ENCODE data around the gene TBC1D24. TPM values are rescaled to one million over a fixed set of nuclear protein-coding genes. Genes with fewer than 3 reads are reported as not detected.
"Not testable (repeated sequence)": the region's sequence is repeated elsewhere in the genome, so short reads cannot be mapped to it uniquely, and the experiment has no call there.

Gene TBC1D24
- total RNA-seq, 1 donor = 11.9 TPM

DNA sequence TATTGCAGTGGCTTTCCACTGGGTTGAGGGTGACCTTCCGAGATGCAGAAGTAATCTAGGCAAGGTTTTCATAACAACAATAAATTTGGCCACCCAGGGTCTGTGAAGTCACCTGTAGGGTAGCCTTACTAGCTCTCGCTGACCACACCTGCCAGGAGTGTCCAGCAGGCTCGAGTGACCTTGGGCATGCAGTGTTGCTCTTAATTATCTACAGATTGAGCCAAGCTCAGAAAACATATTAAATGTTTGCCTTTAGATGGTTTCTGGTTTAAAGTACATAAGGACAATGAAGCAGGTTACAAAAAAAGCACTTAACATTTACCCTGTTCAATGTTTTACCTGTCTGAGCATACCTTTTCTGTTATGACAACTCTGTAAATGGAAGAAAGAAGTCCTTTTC lies 1.8 kb downstream of the TBC1D24 start:
- no peak for DNase-seq (ENCODE audit: low read depth)
- H3K4me3 ChIP-seq (ENCODE audit: low read depth, low read length) = no peak overlapping the region
- TF ChIP-seq, protein P1, sequence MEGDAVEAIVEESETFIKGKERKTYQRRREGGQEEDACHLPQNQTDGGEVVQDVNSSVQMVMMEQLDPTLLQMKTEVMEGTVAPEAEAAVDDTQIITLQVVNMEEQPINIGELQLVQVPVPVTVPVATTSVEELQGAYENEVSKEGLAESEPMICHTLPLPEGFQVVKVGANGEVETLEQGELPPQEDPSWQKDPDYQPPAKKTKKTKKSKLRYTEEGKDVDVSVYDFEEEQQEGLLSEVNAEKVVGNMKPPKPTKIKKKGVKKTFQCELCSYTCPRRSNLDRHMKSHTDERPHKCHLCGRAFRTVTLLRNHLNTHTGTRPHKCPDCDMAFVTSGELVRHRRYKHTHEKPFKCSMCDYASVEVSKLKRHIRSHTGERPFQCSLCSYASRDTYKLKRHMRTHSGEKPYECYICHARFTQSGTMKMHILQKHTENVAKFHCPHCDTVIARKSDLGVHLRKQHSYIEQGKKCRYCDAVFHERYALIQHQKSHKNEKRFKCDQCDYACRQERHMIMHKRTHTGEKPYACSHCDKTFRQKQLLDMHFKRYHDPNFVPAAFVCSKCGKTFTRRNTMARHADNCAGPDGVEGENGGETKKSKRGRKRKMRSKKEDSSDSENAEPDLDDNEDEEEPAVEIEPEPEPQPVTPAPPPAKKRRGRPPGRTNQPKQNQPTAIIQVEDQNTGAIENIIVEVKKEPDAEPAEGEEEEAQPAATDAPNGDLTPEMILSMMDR (IDR thresholded peaks at IDR 0.05; ENCODE audit: insufficient read depth, low read length) = no peak

DNA sequence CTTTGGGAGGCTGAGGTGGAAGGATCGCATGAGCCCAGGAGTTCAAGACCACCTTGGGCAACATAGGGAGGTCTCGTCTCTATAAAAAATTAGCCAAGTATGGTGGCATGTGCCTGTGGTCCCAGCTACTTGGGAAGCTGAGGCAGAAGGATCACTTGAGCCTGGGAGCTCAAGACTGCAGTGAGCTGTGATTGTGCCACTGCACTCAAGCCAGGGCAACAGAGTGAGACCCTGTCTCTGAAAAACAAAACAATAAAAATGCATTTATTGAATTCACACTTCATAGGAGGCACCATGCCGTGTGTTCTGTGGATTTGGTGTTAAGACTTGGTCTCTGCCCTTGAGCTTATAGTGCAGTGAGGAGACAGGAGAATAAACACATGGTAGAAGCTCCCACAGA lies 2.4 kb downstream of the TBC1D24 start:
- TF ChIP-seq, protein P1 (IDR thresholded peaks at IDR 0.05; ENCODE audit: insufficient read depth, low read length) = no peak
- no peak for DNase-seq (ENCODE audit: low read depth)

DNA sequence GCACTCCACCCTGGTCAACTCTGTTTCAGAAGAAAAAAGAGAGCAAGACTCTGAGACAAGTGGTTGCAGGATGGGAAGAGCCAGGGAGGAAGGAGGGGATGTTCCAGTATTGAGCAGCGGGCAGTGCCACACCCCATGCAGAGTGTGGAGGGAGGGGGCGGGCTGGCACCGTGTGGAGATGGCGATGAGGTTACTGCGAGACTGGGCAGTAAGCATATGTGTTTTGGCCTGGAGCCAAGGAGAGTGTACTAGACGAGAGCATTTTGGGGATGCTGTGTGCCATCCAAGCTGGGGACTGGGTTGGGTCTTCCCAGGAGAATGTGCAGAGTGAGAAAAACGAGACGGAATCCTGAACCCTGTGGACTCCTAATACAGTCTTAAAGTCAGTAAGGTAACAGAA lies 3.4 kb downstream of the TBC1D24 start:
- no peak overlapping the region for H3K4me3 ChIP-seq (ENCODE audit: low read depth, low read length)
- TF ChIP-seq, protein P1 (IDR thresholded peaks at IDR 0.05; ENCODE audit: insufficient read depth, low read length) = no peak
- no peak for DNase-seq (ENCODE audit: low read depth)

More for the DNA sequence above, 2.4 kb downstream of the TBC1D24 start:
- H3K4me3 ChIP-seq (ENCODE audit: low read depth, low read length) = no peak overlapping the region

DNA sequence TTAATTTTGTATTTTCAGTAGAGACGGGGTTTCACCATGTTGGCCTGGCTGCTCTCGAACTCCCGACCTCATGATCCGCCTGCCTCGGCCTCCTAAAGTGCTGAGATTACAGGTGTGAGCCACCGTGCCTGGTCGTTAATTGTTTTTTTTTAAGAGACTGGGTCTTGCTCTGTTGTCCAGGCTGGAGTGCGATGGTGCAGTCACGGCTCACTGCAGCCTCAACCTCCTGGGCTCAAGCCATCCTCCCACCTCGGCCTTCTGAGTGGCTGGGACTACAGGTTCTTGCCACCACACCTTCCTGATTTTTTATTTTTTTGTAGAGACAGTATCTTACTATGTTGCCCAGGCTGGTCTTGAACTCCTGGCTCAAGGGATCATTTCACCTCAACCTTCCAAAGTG lies 5.1 kb downstream of the TBC1D24 start:
- not testable (repeated sequence) for DNase-seq (ENCODE audit: low read depth); H3K4me3 ChIP-seq (ENCODE audit: low read depth, low read length)

DNA sequence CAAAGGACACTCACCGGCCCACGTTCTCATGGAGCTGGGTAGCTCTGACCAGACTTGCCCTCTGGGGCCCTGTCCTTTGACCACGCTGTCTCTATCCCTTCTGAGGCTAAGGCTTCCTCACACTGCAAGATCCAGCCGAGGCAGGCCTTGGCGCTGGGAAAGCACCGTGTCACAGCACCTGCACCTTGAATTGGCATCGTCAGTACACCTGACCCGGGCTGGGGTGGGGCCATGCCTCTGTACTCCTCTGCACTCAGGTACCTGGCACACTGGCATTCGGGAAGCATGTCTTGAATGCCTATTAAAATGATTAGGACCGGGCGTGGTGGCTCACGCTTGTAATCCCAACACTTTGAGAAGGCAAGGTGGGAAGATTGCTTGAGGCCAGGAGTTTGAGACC lies 6.0 kb downstream of the TBC1D24 start:
- TF ChIP-seq, protein P1 (IDR thresholded peaks at IDR 0.05; ENCODE audit: insufficient read depth, low read length) = no peak
- DNase-seq (ENCODE audit: low read depth) = no peak
- H3K4me3 ChIP-seq (ENCODE audit: low read depth, low read length) = no peak overlapping the region

DNA sequence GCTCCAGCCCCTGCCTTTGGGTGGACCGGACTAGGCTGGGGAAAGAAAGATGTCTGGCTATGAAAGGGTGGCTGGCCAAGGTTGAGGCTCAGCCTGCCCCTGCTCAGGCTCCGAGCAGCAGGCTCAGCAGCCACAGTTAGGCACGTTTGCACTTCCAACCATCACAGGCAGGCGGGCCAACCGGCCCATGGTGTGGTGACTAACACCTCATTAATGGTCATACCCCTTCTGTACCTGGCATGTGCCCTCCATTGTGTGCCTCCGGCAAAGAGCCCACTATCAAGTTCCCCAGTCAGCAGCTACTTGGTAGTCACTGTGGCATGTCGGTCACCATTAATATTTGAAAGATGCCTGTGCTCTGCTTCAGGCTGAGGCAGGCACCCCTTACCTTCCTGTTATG lies 6.7 kb downstream of the TBC1D24 start:
- DNase-seq (ENCODE audit: low read depth) = no peak
- TF ChIP-seq, protein P1 (IDR thresholded peaks at IDR 0.05; ENCODE audit: insufficient read depth, low read length) = no peak

DNA sequence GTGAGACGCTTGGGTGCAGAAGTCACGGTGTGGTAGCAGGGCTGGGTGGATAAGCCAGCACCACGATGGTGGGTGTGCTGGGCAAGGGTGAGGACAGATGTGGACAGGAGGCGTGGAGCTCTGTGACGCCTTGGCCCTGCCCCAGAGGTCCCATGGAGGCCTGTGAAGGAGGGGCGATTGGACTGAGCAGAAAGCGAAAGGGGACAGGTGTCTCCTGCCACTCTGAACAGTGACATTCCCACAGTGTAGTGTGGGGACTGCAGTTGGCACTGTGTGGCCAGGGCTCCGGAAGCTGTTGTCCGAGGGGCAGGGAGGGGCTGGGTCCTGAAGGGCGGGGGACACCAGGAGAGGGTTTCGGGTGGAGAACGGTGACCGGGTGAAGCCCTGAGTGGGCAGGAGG lies 7.3 kb downstream of the TBC1D24 start:
- peak overlapping the region; percentile 56 for H3K4me3 ChIP-seq (ENCODE audit: low read depth, low read length)
- no peak for DNase-seq (ENCODE audit: low read depth)
- TF ChIP-seq, protein P1 (IDR thresholded peaks at IDR 0.05; ENCODE audit: insufficient read depth, low read length) = no peak

More for the DNA sequence above, 6.7 kb downstream of the TBC1D24 start:
- H3K4me3 ChIP-seq (ENCODE audit: low read depth, low read length) = no peak overlapping the region
